H4 (cell line): Measurements from ENCODE around the gene NEK6. TPM values are rescaled to one million over a fixed set of nuclear protein-coding genes. Genes with fewer than 3 reads are reported as not detected.

Source experiments
- DNase-seq: peaks from one replicate; pipeline ENCODE4 v3.0.0-alpha.2; 2015; ENCODE audit warnings: low spot score
- total RNA-seq: library from RNA; depleted of rRNA; stranded (reverse); fragments of >200 nt; shearing (Covaris generic); gene quantifications from 2 replicates; pipeline ENCODE4 v1.2.3, GENCODE V29; 2014

NEK6 gene
- total RNA-seq, 1 experiment from 2014 or later, result 43.7 TPM

GRCh38 chr9:124354346-124355038, 96.7 kb downstream of the NEK6 start:
- DNase-seq, result no peak

- DNase-seq, result no peak
Measured at GRCh38 chr9:124355039-124355940, 97.5 kb downstream of the NEK6 start.

GRCh38 chr9:124355941-124356744, 98.4 kb downstream of the NEK6 start:
- DNase-seq, result no peak

- no peak for DNase-seq
Measured at GRCh38 chr9:124356745-124357390, 99.1 kb downstream of the NEK6 start.

GRCh38 chr9:124357721-124358361, 100.1 kb downstream of the NEK6 start:
- DNase-seq, result no peak

GRCh38 chr9:124358631-124359030, 100.9 kb downstream of the NEK6 start:
- no peak for DNase-seq

- no peak for DNase-seq
Measured at GRCh38 chr9:124359426-124359825, 101.7 kb downstream of the NEK6 start.

GRCh38 chr9:124359855-124360678, 102.3 kb downstream of the NEK6 start:
- no peak for DNase-seq

GRCh38 chr9:124361128-124361527, 103.4 kb downstream of the NEK6 start:
- no peak for DNase-seq

GRCh38 chr9:124363326-124364096, 105.8 kb downstream of the NEK6 start:
- DNase-seq, result no peak

GRCh38 chr9:124364141-124364540, 106.4 kb downstream of the NEK6 start:
- no peak for DNase-seq

GRCh38 chr9:124365036-124365435, 107.3 kb downstream of the NEK6 start:
- DNase-seq, result no peak

GRCh38 chr9:124366476-124367220, 108.9 kb downstream of the NEK6 start:
- DNase-seq, result no peak

- no peak for DNase-seq
Measured at GRCh38 chr9:124368692-124369091, 110.9 kb downstream of the NEK6 start.

- no peak for DNase-seq
Measured at GRCh38 chr9:124369231-124369797, 111.6 kb downstream of the NEK6 start.

GRCh38 chr9:124370896-124371582, 113.3 kb downstream of the NEK6 start:
- DNase-seq, result no peak

GRCh38 chr9:124372038-124372437, 114.3 kb downstream of the NEK6 start:
- no peak for DNase-seq

- DNase-seq, result no peak
Measured at GRCh38 chr9:124373386-124373785, 115.6 kb downstream of the NEK6 start.
